DOHH2 (cell line): ENCODE data around the gene BARX2.

Experiments
- H3F3A ChIP-seq: fragments of 200-600 bp; sonication (generic), shearing (Covaris generic); 2 replicates; pipeline ENCODE4 v1.6.0; 2016; ENCODE audit warnings: antibody characterized with exemption, mild to moderate bottlenecking; ENCODE audit not compliant: control insufficient read depth, insufficient read depth
- H3K27ac ChIP-seq: fragments of 200-600 bp; sonication (generic); 2 replicates; pipeline ENCODE4 v1.5.1; 2014; ENCODE audit warnings: low read depth, mild to moderate bottlenecking, low read length, moderate library complexity
- H3K27me3 ChIP-seq: fragments of 200-600 bp; sonication (generic); 2 replicates; pipeline ENCODE4 v1.6.1; 2014; ENCODE audit warnings: mild to moderate bottlenecking, low read length, mixed read lengths; ENCODE audit not compliant: control insufficient read depth
- H3K36me3 ChIP-seq: fragments of 200-600 bp; sonication (generic); 2 replicates; pipeline ENCODE4 v1.6.1; 2014; ENCODE audit warnings: mild to moderate bottlenecking, low read length, moderate library complexity, mixed read lengths; ENCODE audit not compliant: control insufficient read depth
- H3K4me1 ChIP-seq: fragments of 200-600 bp; sonication (generic); 2 replicates; pipeline ENCODE4 v1.6.1; 2014; ENCODE audit warnings: mild to moderate bottlenecking, low read length, mixed read lengths; ENCODE audit not compliant: control insufficient read depth
- H3K4me2 ChIP-seq: fragments of 200-600 bp; sonication (generic); 2 replicates; pipeline ENCODE4 v1.6.0; 2014; ENCODE audit warnings: mild to moderate bottlenecking, low read length, moderate library complexity
- H3K4me3 ChIP-seq: fragments of 200-600 bp; sonication (generic); 2 replicates; pipeline ENCODE4 v1.5.1; 2014; ENCODE audit warnings: mild to moderate bottlenecking, low read length, mixed read lengths
- H3K79me2 ChIP-seq: fragments of 200-600 bp; sonication (generic); 2 replicates; pipeline ENCODE4 v1.6.1; 2014; ENCODE audit warnings: mild to moderate bottlenecking, low read length, mixed read lengths; ENCODE audit not compliant: control insufficient read depth
- H3K9me2 ChIP-seq: fragments of 200-600 bp; sonication (generic); replicated peaks from 2 replicates; pipeline ENCODE4 v1.6.1; 2014; ENCODE audit warnings: mild to moderate bottlenecking, low read length, mixed read lengths; ENCODE audit not compliant: control insufficient read depth
- H3K9me3 ChIP-seq: fragments of 200-600 bp; sonication (generic); 2 replicates; pipeline ENCODE4 v1.6.1; 2014; ENCODE audit warnings: antibody characterized with exemption, low read length, mixed read lengths; ENCODE audit not compliant: control insufficient read depth, insufficient read depth
- H4K20me1 ChIP-seq: fragments of 200-600 bp; sonication (generic); 2 replicates; pipeline ENCODE4 v1.6.0; 2014; ENCODE audit warnings: low read depth, mild to moderate bottlenecking, antibody characterized with exemption, low read length, moderate library complexity; ENCODE audit not compliant: control insufficient read depth, insufficient read depth
- CTCF ChIP-seq: fragments of 200-600 bp; sonication (generic); IDR thresholded peaks from one replicate; pipeline ENCODE4 v1.5.1; 2014; ENCODE audit warnings: antibody characterized with exemption, mild to moderate bottlenecking, low read depth, low read length; ENCODE audit not compliant: poor library complexity, severe bottlenecking
- EZH2phosphoT487 ChIP-seq: fragments of 200-600 bp; sonication (generic); IDR thresholded peaks from 2 replicates; pipeline ENCODE4 v1.6.1; 2017; ENCODE audit warnings: borderline replicate concordance, mild to moderate bottlenecking, antibody characterized with exemption, low read length, moderate library complexity, mixed read lengths

The BARX2 gene

GRCh38 chr11:129372609-129373488, 2.8 kb upstream of the BARX2 start:
- H3K4me1 ChIP-seq = no peaks in the 10 kb centered on the region

GRCh38 chr11:129373489-129373953, 2.1 kb upstream of the BARX2 start:
- H3K4me3 ChIP-seq = no peak overlapping the region

More at GRCh38 chr11:129372609-129373488, 2.8 kb upstream of the BARX2 start:
- Histone ChIP-seq H3K9me2 (no peaks in the 10 kb centered on the region), H4K20me1 (no peaks in the 10 kb centered on the region), H3K4me2 (no peak overlapping the region), H3K79me2 (no peaks in the 10 kb centered on the region), H3F3A (no peaks in the 10 kb centered on the region), H3K27ac (no peak overlapping the region), H3K36me3 (no peaks in the 10 kb centered on the region), H3K4me3 (no peak overlapping the region), H3K9me3 (no peaks in the 10 kb centered on the region), H3K27me3 (peaks cover 31% of the 10 kb centered on the region)
- TF ChIP-seq CTCF (no peak), EZH2phosphoT487 (no peak)

GRCh38 chr11:129374081-129374992, 1.3 kb upstream of the BARX2 start:
- H3K9me3 ChIP-seq = no peaks in the 10 kb centered on the region
- no peaks in the 10 kb centered on the region for H3F3A ChIP-seq
- H3K4me1 ChIP-seq = no peaks in the 10 kb centered on the region
- no peaks in the 10 kb centered on the region for H3K36me3 ChIP-seq
- no peaks in the 10 kb centered on the region for H4K20me1 ChIP-seq
- H3K4me3 ChIP-seq = no peak overlapping the region
- H3K4me2 ChIP-seq = no peak overlapping the region
- H3K27ac ChIP-seq = no peak overlapping the region
- no peaks in the 10 kb centered on the region for H3K9me2 ChIP-seq
- peaks cover 19% of the 10 kb centered on the region for H3K27me3 ChIP-seq
- H3K79me2 ChIP-seq = no peaks in the 10 kb centered on the region
- TF ChIP-seq CTCF = no peak
- TF ChIP-seq EZH2phosphoT487 = no peak

More at GRCh38 chr11:129373489-129373953, 2.1 kb upstream of the BARX2 start:
- Histone ChIP-seq H4K20me1 (no peaks in the 10 kb centered on the region), H3F3A (no peaks in the 10 kb centered on the region), H3K4me1 (no peaks in the 10 kb centered on the region), H3K27me3 (peaks cover 27% of the 10 kb centered on the region), H3K79me2 (no peaks in the 10 kb centered on the region), H3K4me2 (no peak overlapping the region), H3K9me2 (no peaks in the 10 kb centered on the region), H3K9me3 (no peaks in the 10 kb centered on the region), H3K27ac (no peak overlapping the region), H3K36me3 (no peaks in the 10 kb centered on the region)
- TF ChIP-seq EZH2phosphoT487 (no peak), CTCF (no peak)
